Uterus (tissue), 2 donors: ENCODE measurements around the gene LIX1L.

Source experiments
- CTCF ChIP-seq, 4 experiments: fragments of 200-600 bp in 2 of 4; fragments of 450-650 bp in 2 of 4; sonication (generic) in 2 of 4; IDR thresholded peaks; one replicate each; pipeline ENCODE4 v1.5.1; 2016 to 2019; ENCODE audit warnings: antibody characterized with exemption in 4 of 4, mild to moderate bottlenecking in 2 of 4, moderate library complexity in 1 of 4
- POLR2A ChIP-seq, 2 donors: fragments of 450-650 bp; IDR thresholded peaks; one replicate each; pipeline ENCODE4 v1.6.1; 2016; ENCODE audit warnings: antibody characterized with exemption in 2 of 2, mild to moderate bottlenecking in 1 of 2, moderate library complexity in 1 of 2

GRCh38 chr1:145982010-145982723, 24.4 kb upstream of the LIX1L start:
- TF ChIP-seq CTCF (IDR thresholded peaks at IDR 0.05) (no peak), POLR2A (IDR thresholded peaks at IDR 0.05) (no peak)
